Retina (tissue), 1 donor: Measurements from ENCODE around the gene CGRRF1.

ENCODE experiments used
- DNase-seq: peaks from one replicate; pipeline ENCODE4 v3.0.0-alpha.2; 2016

CGRRF1 gene

GRCh38 chr14:54550514-54550913 is 40.8 kb downstream of the CGRRF1 start:
- DNase-seq: no peak

DNA sequence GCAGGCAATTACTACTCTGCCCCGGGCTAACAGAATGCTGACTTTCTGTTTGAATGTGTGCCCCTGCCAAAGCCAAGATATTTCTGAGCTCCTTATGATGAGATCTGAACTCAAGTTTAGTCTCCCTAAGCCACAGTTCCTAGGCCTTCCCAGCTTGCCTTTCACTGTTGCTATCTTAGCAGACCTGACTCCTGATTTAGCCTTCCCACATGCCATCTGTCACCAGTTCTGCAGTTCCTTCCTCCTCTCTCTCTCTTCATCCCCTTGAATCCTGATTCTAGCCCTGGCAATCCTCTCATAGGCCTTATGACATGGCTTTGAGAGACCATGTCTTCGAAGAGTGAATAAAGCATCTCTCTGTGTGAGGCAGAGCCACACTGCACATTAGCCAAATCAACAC is 44.7 kb downstream of the CGRRF1 start:
- no peak for DNase-seq

GRCh38 chr14:54555651-54556050 is 45.9 kb downstream of the CGRRF1 start:
- DNase-seq: no peak

GRCh38 chr14:54556535-54556934 is 46.8 kb downstream of the CGRRF1 start:
- no peak for DNase-seq

GRCh38 chr14:54562334-54562733 is 52.6 kb downstream of the CGRRF1 start:
- no peak for DNase-seq

- DNase-seq: peak; percentile 58
These were observed 54.6 kb downstream of the CGRRF1 start for GRCh38 chr14:54564071-54564867.

DNA sequence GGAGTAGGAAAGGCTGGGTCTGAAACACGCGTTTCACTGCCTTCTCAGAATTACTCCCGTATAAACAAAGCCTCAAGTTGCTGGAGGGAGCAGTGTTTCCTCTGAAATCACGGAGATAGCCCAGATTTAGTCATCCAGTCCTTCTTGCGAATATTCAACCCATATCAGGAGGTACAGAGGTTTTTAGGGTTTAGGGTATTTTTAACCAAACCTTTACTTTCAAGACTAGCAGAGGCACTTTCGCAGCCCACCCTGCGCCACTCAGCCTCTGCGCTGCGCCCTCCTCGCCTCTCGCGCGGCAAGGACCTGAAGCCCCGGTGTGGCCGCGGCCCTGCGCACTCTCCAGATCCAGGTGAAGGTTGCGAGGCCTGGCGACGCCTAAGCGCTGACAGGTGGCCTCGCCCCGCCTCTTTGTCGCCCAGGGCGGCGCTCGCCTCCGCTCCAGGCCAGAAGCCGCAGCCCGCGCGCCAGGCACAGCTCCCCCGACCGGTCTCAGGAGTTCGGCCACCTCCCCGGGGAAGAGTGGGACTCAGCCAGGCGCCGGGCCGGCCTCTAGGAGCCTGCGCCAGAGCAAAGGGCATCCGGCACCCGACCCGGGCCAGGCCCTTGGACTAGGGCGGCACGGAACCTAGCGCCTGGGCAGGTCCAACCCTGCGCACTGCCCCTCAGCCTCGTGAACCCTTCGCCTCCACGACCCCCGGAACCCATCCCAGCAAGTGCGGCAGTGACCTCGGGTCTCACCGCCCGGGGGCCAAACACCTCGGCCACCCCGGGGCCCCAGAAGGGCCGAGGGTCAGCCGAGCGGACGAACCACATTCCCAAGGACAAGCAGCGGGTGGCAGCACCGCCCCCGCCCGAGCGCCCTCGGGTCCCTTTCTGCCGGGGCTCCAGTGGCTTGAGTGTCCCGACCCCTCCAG is 55.4 kb downstream of the CGRRF1 start:
- peak; percentile 79 for DNase-seq

DNA sequence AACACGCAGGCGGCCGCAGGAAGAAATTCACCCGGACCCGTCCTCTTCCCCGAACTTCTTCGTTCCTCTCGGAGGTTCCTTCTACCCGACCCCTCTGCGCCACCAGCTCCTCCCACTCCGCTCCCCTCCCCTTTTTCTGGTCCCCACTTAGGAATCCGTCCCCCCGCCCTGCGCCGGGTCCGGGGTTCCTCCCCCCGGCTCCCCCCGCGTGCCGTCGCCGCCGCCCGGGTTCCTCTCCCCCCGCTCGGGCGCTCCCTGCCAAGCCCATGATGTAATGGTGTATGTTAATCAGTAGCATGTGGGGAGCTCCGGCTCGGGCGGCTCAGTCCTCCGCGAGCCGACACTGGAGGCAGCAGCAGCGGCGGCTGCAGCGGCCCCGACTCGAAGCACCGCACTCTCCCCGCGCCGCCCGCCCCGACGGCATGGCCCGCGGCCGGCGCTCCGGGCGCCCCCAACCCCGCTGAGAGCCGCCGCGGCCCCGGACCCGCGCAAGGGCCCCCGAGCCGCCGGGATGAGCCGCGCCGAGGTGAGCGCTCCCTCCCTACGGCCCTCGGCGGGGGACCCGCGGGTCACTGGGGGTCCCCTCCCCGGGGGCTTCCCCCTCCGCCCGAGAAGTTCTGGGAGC is 56.2 kb downstream of the CGRRF1 start:
- no peak for DNase-seq

GRCh38 chr14:54566410-54567223 is 56.9 kb downstream of the CGRRF1 start, which contains the start of gene SAMD4A:
Gene SAMD4A (plus strand): TSS chr14:54567128. CDS start chr14:54567917, 789 bp downstream.
- DNase-seq: peak; percentile 90

GRCh38 chr14:54567224-54567638 is 57.5 kb downstream of the CGRRF1 start:
- peak; percentile 71 for DNase-seq

DNA sequence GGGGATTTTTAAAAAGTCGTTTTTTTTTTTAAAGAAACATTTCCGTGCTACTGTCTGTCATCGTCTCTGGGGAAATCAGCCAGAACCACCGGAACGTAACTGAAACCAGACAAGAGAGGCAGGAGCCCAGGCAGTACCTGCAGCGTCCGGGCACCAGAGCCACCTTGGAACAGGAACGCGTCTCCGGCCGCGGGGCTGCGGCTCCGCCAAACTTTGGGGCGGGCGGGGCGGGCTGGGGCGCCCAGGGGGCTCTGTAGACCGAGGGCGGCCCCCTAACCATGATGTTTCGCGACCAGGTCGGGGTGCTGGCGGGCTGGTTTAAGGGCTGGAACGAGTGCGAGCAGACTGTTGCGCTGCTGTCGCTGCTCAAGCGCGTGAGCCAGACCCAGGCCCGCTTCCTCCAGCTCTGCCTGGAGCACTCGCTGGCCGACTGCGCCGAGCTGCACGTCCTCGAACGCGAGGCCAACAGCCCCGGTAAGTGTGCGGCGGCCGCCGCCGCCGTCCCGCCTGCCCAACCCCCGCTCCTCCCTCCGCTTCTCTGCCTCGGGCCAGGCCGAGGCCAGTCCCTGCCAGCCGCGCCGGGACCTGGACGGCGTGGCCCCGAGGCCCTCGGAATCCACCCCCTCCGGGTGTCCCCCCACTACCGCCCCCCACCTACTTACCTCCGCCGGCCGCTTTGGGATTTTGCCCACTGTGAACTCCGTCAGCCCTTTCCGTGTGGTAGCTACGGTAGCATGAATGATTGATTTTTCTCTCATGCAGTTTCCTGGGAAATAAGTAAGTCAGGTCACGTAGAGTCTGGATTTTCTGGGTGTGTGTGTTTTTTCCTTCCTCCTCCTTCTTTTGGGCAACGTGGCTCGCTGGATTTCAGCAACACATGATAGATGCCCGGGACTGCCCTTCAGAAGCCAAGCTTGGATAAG is 58.2 kb downstream of the CGRRF1 start:
- DNase-seq: peak; percentile 55

DNA sequence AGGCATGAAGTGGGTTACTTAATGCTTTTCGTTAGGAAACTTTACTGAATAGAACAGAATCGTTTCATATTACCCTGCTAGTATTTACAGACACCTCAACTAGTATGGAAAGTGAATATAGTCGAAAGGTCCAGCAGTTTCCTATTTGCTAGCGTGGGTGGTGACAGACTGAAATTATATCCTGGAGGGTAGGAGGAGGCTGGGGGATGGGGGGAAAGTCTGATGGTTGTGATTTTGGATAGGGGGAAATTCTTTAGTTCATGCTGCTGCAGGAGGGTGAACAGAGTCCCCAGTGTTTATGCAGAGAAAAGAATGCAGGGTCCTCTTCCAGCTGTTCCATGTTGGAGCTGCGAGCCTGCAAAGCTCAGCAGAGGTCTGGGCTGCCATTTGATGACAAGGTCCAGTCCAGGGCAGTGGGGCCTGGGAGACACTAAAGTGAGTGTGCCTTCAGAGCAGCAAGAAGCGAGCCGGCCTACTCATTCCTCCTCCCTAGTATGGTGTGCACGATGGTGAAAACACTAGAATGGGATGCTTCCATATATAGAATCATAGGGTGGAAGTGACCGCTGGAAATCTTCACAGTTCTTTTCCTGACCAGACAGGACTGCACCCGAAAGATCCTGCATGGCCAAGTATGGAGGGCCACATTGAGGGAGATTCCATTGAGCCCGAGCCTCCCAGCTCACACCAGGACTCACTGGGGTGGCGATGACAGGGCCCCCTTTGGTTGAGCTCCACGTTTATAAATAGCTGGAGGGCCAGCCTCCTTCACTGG is 59.3 kb downstream of the CGRRF1 start:
- DNase-seq: no peak

DNA sequence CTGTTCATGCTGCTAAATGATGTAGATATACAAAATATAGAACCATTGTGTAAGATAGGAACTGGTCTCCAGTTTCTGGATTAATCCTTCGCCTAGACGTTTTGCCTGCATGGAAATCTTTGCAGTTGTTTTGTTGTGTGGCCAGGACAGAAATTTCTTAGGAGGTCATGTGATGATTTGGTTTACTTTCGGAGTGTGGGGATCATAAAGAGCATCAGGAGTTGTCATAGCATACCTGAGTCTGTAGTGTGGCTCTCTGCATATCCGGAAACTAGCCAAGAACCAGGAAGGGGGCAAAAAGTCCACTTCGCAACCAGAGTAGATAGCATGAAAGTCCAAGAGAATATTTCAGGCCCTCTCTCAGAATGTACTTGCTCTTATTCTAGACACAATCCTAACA is 60.3 kb downstream of the CGRRF1 start:
- DNase-seq: no peak

DNA sequence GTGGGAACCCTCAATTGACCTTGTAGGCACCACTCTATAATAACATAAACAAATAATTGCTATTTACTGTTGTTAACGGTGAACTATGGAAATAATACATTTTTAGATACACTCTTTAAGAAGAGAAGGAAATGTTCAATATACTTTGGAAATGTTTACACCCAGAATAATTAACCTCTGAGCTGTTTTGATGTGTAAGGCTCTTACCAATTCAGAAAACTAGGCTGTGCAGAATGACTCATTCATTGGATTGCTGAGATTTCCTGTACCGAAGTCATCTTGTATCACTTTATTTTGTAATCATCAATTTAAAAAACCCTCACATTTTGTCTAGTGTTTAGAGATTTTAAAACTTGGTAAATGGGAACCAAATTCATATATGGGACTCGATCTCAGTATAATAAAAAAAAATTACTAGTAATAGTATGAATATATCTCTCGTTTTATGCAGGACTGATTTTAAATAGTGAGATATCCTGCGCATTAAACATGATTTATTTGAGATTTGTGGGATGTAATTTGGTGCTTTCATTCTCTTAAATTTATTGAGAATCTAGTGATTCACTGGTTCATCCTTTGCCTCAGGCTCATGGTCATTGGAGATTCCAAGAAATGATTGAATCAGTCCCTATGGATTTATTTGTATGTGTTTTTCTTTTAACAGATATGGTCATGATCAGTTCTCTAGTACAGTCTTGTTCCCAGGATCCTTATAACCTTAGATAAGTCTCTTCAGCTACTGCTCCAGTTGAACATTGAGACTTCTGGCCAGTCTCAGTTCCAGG is 61.1 kb downstream of the CGRRF1 start:
- no peak for DNase-seq

- DNase-seq: no peak
These were observed 62.6 kb downstream of the CGRRF1 start for GRCh38 chr14:54572316-54572715.

DNA sequence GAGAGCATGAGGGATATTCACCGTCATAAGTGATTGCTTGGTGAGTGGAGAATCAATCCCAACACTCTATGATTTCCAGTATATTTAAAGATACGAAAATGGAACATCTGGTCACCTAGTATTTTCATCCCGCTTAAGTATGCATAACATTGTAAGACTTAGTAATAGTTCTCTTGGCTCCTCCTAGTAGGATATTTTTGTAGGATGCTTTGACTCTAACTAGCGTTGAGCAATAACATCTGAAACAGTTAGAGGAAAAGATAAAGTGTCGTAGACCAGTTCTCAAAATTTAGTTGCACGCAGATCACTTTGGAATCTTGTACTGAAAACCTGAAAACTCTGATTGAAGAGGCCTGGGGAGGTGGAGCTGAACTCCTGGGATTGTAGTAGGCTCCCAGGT is 64.8 kb downstream of the CGRRF1 start:
- no peak for DNase-seq

- DNase-seq: no peak
These were observed 67.8 kb downstream of the CGRRF1 start for GRCh38 chr14:54577494-54577893.

DNA sequence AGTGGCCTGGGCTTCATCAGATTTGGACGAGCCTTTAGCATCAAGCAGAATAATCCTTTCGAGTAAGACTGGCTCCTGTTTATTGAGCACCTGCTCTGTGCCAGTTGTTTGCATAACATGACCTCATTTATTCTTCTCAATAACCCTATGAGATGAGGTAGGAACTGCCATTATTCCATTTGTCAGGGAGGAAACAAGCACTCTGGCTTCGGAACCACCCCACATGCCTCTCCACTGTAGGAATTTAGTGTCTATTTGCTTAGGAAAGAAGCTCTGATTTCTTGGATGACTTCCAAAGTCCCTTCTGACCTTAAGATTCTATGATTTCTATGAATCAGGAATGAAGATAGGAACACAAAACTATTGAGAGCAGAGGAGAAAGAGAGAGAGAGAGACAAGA is 68.3 kb downstream of the CGRRF1 start:
- DNase-seq: no peak

GRCh38 chr14:54579621-54580020 is 69.9 kb downstream of the CGRRF1 start:
- DNase-seq: no peak

GRCh38 chr14:54580933-54581332 is 71.2 kb downstream of the CGRRF1 start:
- DNase-seq: no peak
